Myocyte (in vitro differentiated cells): ENCODE measurements around the gene CYYR1. TPM values are rescaled to one million over a fixed set of nuclear protein-coding genes. Genes with fewer than 3 reads are reported as not detected.
A peak's percentile ranks its signal among the peaks of the same experiment; 100 is the strongest.

Source experiments
- DNase-seq: peaks from one replicate; pipeline ENCODE4 v3.0.0-alpha.2; 2012; ENCODE audit warnings: low read depth
- polyA plus RNA-seq: library from polyadenylated mRNA; unstranded; fragments of >200 nt; gene quantifications from one replicate; pipeline ENCODE4 v1.2.1, GENCODE V29; 2012; ENCODE audit warnings: missing spikeins
- total RNA-seq: library from RNA; depleted of rRNA; stranded (reverse); fragments of >200 nt; gene quantifications from 2 replicates; pipeline ENCODE4 v1.2.3, GENCODE V29; 2014

Gene CYYR1
- total RNA-seq: 2.4 and 3.3 TPM in 2 replicates
- 1.8 TPM for polyA plus RNA-seq

DNA sequence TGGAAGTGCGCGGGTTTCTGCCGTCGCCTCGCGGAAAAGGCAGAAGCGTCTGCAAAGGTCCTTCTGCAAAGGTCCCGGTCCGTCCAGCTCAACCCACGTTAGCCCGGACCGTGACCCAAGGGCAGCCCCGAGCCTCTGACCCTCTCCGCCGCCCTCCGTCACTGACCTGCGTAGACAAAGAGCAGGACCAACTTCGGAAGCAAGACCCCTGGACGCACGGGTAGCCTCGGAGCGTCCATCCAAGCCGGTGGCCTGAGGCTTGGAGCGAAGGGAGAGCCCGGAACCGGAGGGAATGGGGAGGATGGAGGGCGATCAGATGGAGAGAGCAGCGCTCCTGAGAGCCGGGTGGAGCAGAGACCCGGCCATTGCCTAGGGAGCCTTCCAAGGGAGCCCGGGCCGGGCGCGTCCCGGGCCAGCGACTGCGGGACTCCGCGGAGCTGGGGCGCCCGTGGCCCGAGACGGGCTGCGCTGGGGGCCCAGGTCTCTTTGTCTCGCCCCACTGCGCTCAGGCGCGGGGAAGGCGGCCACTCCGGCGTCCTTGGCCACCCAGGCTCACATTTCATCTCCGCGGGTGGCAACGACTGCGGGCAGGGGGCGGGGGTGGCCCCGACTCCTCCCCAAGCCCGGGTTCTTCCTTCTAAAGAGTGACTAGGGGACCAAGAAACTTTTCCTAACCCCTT lies at the start of gene CYYR1:
CYYR1 (minus strand) TSS at position 585 of the 680 bp plus-strand sequence; CDS start at position 239, 346 bp downstream.
- peak; percentile 27 for DNase-seq

DNA sequence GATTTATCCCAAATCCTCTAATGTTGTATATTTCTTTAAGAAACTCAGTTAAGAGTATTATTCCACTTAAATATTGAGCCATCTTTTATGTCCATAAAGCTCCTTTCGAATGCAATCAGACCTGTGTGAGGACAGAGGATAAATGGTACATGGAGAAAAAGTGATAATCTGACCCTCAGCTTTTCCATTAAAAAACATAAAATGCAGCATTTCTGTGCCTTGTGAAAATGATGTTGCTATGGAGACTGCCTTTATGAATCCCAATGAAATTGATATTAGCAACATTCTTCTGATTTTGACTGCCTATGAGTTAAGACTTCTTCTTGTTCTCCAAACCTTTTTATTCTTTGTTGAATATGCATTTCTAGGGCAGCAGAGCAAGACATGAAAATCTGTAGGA lies 44.1 kb upstream of the CYYR1 start:
- no peak for DNase-seq

DNA sequence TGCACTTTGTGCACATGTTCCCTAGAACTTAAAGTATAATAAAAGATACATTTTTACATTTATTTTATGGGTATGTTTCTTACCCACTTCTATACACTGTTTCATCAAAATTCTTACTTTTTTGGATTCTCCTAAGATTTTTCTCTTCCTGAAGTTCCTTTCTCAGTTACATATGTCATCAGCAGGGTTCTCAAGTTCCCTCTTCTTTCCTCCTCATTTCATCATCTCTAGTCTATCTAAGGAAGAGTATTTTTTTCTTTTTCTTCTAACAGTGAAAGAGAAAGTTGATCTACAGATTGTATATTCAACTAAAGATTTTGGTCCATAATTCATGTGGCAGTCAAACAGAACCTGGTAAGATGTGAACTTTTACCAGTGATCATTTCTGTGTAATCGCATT lies 41.2 kb upstream of the CYYR1 start:
- DNase-seq: no peak

DNA sequence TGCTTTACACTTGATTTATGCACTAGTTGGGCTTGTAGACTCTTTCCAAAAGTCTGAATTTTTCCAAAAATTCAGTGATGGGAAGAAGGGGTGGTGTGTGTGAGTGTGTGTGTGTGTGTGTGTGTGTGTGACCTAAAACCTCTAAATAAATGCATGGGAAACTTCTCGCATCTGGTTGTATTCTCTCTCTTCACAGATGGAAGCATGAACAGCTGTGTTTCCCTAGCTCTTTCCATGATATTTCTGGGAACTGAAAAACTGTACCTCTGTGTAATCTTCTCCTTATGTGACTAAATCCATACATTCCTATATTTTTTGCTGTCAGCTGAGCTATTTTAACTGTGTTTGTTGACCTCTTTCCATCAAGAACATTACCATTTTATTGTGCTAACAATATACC lies 26.2 kb upstream of the CYYR1 start:
- no peak for DNase-seq

DNA sequence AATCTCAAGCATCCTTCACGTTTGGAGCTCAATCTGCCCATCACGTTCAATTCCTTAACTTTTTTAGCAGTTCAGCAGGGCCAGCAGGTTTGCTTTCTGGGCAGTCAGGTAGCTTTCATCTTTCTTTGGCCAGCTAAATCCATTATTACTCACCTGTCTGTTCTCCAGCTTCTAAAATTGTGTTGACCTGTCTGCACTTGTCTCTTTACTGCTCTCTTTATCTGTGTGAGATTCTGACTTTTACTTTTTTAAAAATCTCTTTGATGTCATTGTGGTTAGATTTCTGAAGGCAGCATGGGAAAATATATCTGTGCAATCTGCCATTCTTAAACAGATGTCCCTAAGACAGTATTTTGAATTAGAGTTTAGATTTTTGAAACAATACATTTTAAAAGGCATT lies 24.9 kb upstream of the CYYR1 start:
- no peak for DNase-seq

DNA sequence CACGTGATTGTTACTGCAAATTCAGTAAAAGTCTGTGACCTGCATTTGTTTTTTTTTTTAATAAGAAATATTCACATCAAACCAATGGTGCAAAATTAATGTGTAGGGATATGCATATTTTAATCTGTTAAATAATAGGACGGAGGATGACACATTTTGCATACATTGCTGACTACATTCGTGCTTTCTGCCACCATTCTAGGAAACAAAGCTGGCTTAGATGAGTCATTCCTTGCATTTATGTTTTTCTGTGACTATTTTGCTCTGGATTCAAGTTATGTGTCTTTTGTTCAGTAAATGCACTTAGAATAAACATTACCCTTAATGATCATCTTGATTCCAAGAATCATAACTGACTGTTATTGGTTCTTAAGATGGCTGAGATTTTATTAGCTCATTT lies 23.9 kb upstream of the CYYR1 start:
- no peak for DNase-seq

DNA sequence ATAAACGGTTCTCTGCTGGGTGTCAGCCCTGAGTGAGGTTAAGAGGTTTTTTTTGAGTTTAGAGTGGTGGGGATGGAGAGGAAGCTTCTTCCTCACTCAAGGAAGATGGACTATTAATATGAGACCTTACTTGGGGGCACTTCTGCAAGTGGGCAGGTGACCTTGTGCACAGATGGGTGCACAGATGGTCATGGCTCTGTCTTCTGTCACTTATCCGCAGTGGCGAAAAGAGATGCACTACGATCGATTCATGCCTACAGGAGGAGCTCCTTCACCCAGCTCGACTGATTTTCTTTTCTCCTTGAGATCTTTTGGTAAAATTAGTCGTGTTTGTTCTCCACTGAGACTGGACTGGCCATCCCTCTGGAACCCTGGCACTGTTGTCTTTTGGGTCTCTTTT lies 22.9 kb upstream of the CYYR1 start:
- DNase-seq: no peak

DNA sequence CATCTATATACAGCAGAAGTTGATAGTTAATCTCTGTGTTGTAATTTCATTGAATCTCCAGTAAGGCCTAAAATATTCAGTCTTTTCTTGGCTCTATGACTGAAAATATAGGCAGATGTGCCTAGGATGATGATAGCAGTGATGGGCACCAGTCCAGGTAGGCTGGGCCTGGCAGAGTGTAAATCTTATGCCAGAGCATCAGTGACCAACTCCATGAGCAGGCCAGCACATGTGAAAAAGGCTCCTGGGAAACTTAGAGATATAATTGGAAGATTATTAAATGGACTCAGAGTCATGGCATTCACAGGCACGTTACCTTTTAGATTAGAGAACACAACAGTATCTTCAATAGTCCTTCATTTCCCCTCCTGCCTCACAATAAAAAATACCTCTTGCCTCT lies 20.7 kb upstream of the CYYR1 start:
- no peak for DNase-seq

DNA sequence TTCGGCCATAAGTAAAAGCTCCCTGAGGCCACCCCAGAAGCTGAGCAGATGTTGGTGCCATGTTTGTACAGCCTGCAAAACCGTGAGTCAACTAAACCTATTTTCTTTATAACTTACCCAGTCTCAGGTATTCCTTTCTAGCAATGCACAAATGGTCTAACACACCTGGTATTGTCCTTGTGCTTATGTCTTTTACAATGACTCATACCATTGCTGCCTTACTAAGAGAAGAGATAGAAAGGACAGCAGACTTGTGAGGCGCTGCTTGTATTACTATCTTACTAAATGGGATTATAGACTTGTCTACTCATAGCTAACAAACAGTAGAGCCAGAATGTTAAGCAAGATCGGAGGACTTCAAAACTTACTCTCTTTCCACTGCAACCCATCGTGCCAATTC lies 18.5 kb upstream of the CYYR1 start:
- DNase-seq: no peak

DNA sequence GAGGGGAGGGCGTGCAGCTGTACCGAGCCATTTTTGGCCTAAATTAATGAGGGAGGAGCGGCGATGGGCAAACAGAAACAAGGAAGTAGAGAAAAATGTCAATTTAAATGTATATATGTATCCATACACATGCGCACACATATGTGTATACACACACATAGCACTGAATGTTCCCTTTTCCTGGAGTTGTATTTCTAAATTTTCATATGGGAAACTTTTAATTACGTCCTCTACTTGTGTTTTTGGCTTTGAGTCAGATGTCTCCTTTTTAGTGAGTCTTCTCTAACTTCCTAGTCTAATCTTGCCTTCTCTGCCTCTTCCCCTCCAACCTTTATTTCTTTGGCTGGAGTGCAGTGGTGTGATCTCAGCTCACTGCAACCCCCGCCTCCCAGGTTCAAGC lies 15.4 kb upstream of the CYYR1 start:
- DNase-seq: no peak

DNA sequence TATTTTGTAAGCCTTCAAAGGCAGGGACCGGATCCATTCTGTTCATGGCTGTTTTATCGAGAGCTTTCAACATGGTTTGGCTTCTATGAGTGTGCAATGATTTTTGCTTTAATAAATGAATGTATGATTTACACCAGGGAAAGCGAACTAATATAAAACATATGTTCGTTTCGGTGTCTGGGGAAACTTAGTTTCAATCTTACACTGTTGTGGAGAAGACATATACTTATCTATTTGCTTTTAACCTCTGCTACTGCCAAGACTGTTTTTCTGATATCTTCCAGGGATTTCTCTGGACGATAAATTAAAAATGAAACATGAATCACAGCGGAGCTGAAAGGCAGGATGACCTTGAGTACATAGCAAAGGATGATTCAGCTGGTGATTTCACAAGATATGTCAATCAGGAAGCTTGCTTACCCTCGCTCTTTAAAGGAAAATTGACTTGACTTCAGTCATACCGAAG lies 14.7 kb upstream of the CYYR1 start:
- DNase-seq: peak; percentile 66

DNA sequence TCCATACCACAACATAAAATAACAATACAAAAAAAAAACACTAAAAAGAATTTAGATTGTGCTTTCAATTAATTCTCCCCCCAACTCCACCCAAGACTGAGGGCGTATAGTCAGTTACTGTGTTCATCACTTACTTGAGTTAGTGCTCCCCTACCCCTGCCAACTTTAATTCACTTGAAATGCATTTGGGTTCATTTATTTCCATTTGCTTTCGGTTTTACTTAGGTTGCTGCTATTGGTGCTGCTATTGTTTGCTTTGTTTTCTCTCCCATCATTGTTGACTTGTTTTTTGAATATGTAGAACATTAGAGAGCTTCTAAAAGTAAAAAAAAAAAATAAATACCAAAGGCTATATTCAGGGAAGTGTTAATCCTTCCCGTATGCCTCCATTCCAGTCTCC lies 10.7 kb upstream of the CYYR1 start:
- DNase-seq: no peak

DNA sequence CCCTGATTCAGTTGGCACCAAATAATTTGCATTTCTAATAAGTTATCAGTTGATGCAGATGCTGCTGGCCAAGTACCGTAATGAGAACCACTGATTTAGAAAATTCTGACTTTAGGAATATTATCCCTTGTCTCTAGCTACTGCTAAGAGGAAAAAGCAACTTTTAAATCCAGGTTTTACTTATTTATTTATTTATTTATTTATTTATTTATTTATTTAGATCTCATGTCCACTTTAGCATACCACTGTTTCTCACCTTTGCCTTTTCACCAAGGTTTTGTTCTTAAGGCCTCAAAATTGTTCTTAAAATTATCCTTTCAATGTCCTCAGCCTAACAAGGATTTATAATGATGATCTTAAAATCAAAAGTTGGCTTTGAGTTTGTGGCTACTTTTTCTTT lies 8.7 kb upstream of the CYYR1 start:
- DNase-seq: no peak

DNA sequence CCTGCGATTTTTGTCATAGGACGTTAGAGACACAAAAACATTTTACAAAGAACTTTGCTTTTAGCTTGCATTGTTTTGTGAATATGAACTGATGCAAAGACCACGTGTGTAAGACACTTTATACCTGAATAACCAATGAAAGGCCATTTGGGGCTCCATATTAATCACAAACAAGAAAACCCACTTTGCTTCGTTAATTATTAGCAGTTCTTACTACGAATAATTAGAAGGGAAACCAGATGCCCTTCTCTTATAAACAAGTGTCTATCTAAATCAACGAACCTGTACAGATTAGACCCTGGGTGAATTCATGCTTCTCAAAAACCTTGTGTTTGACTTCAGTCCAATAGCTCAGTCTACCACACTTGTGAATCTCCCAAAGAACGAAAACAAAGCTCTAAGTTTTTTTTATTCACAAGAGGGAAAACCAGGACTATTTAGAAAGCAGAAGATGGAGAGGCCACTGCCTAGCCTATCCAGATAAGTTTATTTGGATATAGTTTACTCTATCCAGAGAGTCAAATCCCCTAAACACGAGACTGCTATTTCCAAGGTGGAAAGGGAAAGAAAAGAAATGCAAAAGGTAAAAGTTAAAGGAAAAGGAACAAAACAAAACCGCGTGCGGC lies 897 bp downstream of the CYYR1 start:
- no peak for DNase-seq

DNA sequence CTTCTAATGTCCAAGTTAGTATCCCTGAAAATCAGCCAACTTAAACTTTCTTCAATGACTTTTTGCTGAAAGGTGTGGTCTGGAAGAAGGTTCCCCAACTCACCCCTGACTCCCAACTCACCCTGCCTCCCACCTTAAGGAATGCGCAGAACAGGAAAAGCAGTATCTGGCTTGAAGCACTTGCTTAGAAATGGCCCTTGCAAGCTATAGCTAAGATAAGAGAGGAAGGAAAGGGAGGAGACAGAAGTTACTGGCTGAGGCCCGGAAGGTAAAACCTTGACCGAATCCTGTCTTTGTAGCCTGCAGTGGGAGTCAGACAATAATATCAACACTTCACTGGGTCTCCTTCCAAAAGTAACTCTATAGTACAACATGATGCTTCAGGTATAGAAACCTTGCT lies 2.9 kb downstream of the CYYR1 start:
- DNase-seq: no peak

DNA sequence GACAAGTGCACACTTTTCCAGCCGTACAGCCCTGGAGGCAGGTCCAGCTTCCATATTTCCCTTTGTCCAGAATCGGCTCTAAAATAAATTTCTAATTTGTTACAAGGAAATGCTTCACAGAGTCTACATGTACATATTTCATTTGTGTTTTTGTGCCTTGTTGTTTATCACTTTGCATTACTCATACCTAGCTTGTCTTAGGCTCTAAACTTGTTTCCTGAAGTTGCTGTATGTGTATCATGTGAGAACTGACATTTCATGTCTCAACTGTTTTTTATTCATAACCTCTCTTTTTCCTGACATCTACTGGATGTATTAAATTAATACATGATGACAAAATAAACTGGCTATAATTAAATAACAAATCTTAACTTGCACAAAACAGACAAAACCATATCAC lies 7.5 kb downstream of the CYYR1 start:
- no peak for DNase-seq

DNA sequence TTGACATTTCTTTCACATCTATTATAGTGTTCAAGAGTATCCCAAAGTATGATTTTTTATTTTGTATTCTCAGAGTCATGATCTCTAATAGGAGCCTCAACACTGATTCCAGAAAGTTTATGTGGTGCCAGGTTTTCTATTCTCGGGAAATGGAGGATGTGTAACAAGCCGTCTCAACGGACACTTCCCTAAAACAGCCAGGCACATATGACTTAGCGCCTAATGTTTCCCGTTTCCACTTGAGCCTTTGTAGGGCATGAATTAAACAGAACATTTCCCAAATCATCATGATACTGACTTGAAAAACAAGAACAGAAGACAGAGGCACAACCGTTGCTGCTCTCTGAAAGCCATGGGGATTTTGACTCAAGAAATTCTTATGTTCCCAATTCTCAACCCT lies 8.0 kb downstream of the CYYR1 start:
- DNase-seq: no peak

DNA sequence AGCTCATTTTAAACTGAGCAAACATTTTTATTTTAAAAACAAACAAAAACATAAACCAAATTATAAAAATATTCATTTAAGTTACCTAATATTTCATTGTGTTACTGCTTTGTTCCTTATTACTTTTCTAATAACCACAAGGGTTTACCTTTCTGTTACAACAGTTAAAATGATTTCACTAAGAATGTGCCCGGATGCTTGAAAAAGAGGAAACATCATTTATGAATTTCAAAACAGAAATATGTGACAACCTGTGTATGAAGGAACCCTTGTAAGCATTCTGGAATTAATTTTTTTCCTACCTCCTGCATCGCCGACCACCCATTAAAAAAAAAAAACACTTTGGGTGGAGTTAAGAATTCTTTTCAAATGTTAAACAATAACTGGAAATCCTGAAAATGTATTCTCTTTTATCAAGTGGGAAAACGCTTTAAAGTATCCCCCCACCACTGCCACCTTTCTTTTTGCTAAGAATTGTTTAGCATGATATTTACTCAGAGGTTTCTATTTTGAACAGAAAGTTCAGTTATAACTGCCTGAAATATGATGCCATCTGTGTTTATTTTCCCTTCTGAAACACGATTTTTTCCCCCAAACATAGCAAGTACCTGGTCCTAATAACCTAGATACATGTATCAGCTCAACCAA lies 9.1 kb downstream of the CYYR1 start:
- DNase-seq: no peak

DNA sequence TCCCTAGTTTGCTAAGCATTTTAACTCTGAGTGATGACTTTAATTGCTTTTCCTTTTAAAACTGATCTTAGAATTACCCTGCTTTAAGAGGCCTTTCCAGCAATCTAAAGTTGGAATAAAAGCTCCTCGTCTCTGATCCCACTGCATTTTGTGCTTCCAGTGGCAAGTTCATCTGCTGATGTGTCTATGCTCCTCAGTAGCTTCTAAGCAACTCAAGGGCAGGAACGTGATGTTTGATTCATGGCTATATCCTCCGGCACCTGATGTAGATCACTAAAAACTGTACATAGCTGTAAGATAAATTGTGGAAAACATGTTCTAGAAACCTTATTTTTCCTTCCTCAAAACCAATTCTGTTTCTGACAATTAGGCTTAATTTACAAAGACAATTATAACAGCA lies 12.5 kb downstream of the CYYR1 start:
- no peak for DNase-seq

DNA sequence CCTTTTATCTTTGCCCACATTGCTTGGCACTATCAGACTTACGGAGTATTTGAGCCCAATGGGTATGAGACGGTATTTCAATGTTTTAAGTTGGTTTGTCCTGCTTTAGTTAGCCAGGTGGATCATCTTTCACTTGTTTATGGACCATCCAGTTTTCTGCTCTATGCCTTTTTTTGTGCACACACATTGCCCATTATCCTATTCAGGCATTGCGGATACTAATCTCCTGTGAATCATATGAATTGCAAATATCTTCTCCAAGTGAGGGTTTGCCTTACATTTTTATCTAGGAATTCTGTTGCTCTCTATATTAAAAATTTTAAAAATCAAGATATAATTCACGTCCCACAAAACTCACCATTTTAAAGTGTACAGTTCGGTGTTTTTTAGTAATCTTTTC lies 14.0 kb downstream of the CYYR1 start:
- DNase-seq: no peak

DNA sequence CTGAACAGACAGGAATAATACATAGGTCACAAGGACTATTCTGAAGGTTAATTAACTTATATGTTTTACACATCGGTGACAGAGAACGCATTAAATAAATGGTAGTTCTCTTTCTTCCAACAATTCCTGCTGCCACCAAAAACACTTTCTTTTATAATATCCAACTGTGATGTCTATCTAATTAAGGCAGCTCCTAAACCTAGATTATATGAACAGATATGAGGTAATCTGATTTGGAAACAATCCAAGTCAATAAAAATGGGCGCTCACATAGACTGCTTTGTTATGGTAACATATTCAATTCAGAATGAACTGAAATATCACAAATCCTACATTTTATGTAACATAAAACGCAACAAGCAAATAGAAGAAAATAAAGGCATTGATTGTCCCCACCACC lies 16.0 kb downstream of the CYYR1 start:
- DNase-seq: no peak

DNA sequence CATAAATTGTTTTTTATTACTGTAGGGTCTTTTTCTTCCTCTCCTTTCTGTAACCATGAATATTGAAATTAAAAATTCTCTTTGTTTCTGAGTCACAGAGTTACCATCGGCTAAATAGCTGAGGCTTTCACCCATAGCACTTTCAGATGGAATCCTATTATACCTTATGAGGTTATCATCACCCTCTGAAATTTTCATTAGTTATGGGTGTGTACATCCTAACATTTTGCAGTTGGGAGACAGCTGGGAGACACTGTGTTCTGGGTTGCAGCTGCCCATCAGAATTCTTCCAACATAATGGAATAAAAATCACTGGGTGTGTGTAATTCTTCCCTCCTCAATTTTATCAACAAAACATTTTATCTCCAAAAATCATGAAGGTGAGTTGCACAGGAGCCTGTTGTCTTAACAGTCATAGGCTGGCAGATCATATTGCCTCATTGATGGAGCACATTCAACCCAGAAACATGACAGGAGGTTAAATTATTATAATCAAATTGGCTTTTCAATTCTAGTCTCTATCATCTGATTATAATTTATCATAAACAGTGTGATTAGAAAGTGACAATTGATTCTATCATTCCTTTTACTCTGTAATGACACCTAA lies 17.4 kb downstream of the CYYR1 start:
- DNase-seq: peak; percentile 12
